ENCODE results near the gene LY6G5B.

- TF ChIP-seq CTCF (IDR thresholded peaks at IDR 0.05) (no peak), POLR2A (IDR thresholded peaks at IDR 0.05) (no peak)
These were observed 6.6 kb downstream of the LY6G5B start for GRCh38 chr6:31676322-31676903.

Data from right lobe of liver (tissue), 4 donors.